Measurements from ENCODE around the gene ABI2.
A peak's percentile ranks its signal among the peaks of the same experiment; 100 is the strongest.
"Not testable (repeated sequence)": the region's sequence is repeated elsewhere in the genome, so short reads cannot be mapped to it uniquely, and the experiment has no call there.

The ABI2 gene

GRCh38 chr2:203327901-203328759 lies at the start of gene ABI2:
Gene ABI2 (plus strand): TSS chr2:203328394. CDS start chr2:203328515, 121 bp downstream.
- peak; percentile 56 for DNase-seq (ENCODE audit: low spot score)

- no peak for DNase-seq (ENCODE audit: low spot score)
Observed at GRCh38 chr2:203279288-203279687, 48.9 kb upstream of the ABI2 start.

- no peak for DNase-seq (ENCODE audit: low spot score)
Observed at GRCh38 chr2:203280428-203281064, 47.6 kb upstream of the ABI2 start.

- DNase-seq (ENCODE audit: low spot score), result no peak
Observed at GRCh38 chr2:203282101-203282500, 46.1 kb upstream of the ABI2 start.

- DNase-seq (ENCODE audit: low spot score), result no peak
Observed at GRCh38 chr2:203286532-203286931, 41.7 kb upstream of the ABI2 start.

GRCh38 chr2:203301667-203302066 lies 26.5 kb upstream of the ABI2 start:
- no peak for DNase-seq (ENCODE audit: low spot score)

- DNase-seq (ENCODE audit: low spot score), result not testable (repeated sequence)
Observed at GRCh38 chr2:203302586-203302985, 25.6 kb upstream of the ABI2 start.

GRCh38 chr2:203310688-203311436 lies 17.3 kb upstream of the ABI2 start:
- no peak for DNase-seq (ENCODE audit: low spot score)

- DNase-seq (ENCODE audit: low spot score), result no peak
Observed at GRCh38 chr2:203326356-203326755, 1.8 kb upstream of the ABI2 start.

GRCh38 chr2:203327582-203327900 lies 653 bp upstream of the ABI2 start:
- DNase-seq (ENCODE audit: low spot score), result no peak

- peak; percentile 15 for DNase-seq (ENCODE audit: low spot score)
Observed at GRCh38 chr2:203328760-203329540, 756 bp downstream of the ABI2 start.

- DNase-seq (ENCODE audit: low spot score), result no peak
Observed at GRCh38 chr2:203330434-203330833, 2.2 kb downstream of the ABI2 start.

- no peak for DNase-seq (ENCODE audit: low spot score)
Observed at GRCh38 chr2:203338322-203338721, 10.1 kb downstream of the ABI2 start.

GRCh38 chr2:203340791-203341487 lies 12.7 kb downstream of the ABI2 start:
- no peak for DNase-seq (ENCODE audit: low spot score)

- DNase-seq (ENCODE audit: low spot score), result no peak
Observed at GRCh38 chr2:203341741-203342310, 13.6 kb downstream of the ABI2 start.

- DNase-seq (ENCODE audit: low spot score), result not testable (repeated sequence)
Observed at GRCh38 chr2:203342374-203342773, 14.2 kb downstream of the ABI2 start.

- DNase-seq (ENCODE audit: low spot score), result no peak
Observed at GRCh38 chr2:203344667-203345066, 16.5 kb downstream of the ABI2 start.

- DNase-seq (ENCODE audit: low spot score), result no peak
Observed at GRCh38 chr2:203346612-203347011, 18.4 kb downstream of the ABI2 start.

- no peak for DNase-seq (ENCODE audit: low spot score)
Observed at GRCh38 chr2:203347375-203347774, 19.2 kb downstream of the ABI2 start.

- no peak for DNase-seq (ENCODE audit: low spot score)
Observed at GRCh38 chr2:203352604-203353255, 24.5 kb downstream of the ABI2 start.

- no peak for DNase-seq (ENCODE audit: low spot score)
Observed at GRCh38 chr2:203354966-203355365, 26.8 kb downstream of the ABI2 start.
